Stimulated activated CD4-positive, alpha-beta T cell treated with anti-CD3 and anti-CD28 coated beads, Interleukin-15, amount 100 ng/mL, for 1 hour (primary cell): ENCODE data around the gene ITIH3.

Experiments used
- DNase-seq, 2 donors: peaks; one replicate each; pipeline ENCODE4 v3.0.0-alpha.2; 2020; ENCODE audit warnings: low read depth in 1 of 2, low spot score in 1 of 2

The ITIH3 gene

GRCh38 chr3:52843108-52843865, 48.7 kb downstream of the ITIH3 start:
- no peak for DNase-seq

GRCh38 chr3:52843881-52844280, 49.3 kb downstream of the ITIH3 start:
- no peak for DNase-seq

DNA sequence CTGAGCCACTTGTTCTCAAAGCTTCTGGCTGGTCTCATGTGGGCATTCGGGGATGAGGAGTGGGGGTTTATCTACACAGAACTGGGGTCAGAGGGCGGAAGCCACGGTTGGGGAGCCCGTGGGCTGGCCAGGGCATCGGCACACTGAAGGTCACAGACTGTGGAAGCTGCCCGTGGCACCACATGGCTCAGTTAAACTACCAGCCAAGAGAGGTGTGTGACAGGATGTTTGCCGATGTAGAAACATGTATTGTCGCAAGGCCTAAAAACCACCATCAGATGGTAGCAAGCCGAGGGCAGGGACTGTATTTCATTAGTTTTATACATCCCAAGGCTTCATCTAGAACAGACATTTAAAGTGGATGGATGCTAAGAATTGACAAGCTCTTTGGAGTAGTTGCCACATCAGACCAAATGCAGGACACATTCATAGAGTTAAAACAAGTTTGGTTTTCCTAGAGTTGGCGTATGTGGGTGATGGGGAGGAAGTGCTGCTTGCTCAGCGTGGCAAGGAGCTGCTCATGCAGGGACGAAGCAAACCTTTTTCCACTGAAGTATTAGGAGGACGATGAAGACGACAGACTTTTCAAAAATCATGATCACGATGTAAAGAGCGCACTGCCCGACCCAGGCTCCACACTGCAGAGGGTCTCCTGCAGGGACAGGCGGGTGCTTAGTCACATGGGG, 49.8 kb downstream of the ITIH3 start:
- DNase-seq = no peak

GRCh38 chr3:52845157-52845556, 50.6 kb downstream of the ITIH3 start:
- no peak for DNase-seq

DNA sequence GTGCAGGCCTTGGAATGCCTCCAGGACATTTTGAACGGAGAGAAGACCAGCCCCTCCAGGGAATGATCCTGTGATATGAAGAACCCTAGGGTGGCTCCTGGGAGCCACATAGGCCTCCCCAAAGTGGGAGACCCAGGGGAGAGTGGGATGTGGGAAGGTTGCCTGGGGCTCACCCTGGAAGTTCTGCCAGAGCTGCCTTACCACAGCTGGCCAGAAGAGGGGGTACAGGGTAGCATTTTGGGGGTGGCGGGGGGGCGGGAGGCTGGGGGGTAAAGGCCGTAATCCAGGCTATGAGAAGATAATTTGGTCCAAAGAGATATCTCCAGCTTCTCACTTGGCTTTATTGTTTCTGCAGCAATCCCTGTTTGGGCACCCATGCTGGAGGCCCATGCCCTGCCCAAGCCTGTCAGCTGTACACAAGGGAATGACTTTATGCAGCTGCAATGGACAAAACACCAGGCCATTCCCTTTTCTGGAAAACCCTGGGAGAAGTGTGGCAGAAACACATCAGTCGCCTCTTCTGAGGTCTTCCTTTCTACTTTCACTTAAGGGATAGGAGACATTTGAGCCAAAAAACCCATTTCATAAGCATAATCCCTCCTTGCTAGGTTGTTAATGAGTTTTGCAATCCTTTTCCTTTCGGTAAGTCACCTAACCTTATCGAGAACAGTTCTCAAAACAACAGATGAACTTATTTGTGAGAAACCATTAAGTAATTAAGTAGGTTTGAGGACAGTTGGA, 51.3 kb downstream of the ITIH3 start:
- no peak for DNase-seq

DNA sequence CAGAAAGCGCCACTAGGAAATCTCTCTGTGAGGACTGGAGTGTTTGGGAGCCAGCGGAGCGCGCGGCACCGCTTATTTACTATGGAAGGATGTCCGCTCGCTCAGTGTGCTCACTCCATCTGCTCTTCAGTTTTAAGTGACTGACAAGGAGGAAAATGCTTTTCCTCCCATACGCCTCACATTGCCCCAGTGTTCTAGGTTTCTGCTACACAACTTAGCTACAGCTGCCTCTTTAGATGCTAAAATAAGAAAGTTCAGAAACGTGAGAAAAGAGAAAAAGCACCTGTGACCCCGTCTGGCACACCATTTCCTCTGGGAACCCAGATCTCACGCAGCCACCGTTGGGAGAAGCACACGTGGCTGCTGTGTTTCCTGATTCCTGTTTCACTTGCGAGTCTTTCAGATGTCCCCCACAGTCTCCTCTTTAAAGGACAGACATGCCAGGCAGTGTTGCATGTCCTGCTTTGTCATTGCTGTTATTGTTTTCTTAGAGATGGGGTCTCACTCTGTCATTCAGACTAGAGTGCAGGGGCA, 51.9 kb downstream of the ITIH3 start:
- DNase-seq = no peak

DNA sequence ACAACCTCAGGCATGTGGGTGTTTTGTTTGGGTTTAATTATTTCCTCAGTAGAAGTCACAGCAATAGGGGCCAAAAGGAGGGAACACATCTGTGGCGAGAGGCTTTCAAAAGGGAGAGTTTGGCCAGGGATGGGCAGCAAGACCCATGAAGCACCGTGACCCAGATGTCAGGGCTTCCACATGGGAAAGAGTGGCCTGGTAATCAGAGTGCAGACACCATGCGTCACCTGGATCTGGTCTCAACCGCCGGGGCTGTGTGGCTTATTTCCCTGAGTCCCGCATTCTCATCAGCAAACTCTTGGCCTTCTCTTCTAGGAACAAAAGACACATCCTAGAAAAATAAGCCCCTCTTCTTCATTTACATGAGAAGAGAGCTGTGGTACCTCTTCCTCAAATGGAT, 52.6 kb downstream of the ITIH3 start:
- DNase-seq = no peak

- DNase-seq = no peak
These were observed 53.1 kb downstream of the ITIH3 start for GRCh38 chr3:52847726-52848125.

DNA sequence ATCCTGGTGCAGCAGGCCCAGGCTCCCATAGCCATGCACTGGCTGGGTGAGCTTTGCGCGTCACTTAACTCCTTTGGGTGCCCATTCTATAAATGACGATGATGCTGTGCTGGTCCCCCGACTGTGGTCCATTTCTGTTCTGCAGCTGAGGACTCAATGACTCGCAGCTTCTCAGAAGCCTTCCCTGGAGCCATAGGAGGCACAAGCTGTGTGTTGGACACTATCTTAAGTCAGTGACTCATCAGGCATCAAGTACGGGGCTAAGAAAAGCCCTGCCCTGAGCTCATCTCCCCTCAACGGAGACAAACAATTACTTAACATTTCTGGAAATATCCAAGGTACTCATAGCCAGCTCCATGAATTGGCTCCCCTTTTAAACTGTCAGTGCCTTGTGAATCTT, 54.0 kb downstream of the ITIH3 start:
- DNase-seq = no peak

- DNase-seq = no peak
These were observed 55.1 kb downstream of the ITIH3 start for GRCh38 chr3:52849656-52850055.

- no peak for DNase-seq
These were observed 56.8 kb downstream of the ITIH3 start for GRCh38 chr3:52851348-52851747.

- no peak for DNase-seq
These were observed 57.8 kb downstream of the ITIH3 start for GRCh38 chr3:52852419-52852818.

GRCh38 chr3:52854013-52854412, 59.4 kb downstream of the ITIH3 start:
- no peak for DNase-seq

GRCh38 chr3:52856666-52857065, 62.1 kb downstream of the ITIH3 start:
- DNase-seq = no peak

DNA sequence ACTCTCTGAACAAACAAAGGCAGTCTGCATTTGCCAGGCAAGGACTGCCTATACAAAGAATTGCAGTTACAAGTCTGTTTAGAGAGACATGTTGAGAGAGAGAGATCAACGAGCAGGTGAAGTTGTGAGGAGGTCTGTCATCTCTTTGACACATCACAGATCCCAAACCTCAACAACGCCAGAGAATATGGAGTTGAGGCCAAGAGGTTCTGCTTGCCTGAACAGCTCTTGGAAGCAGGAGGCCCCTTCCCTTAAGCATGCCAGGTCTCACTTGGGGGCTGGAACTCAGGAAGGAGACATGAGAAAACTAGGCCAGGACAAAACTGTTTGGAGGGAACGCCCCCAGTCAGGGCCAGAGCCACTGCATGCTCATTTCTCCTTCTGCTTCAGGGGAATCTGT, 62.5 kb downstream of the ITIH3 start:
- no peak for DNase-seq

- DNase-seq = no peak
These were observed 63.3 kb downstream of the ITIH3 start for GRCh38 chr3:52857864-52858263.
